GM12878 (cell line): ENCODE data around the gene IL21. TPM values are rescaled to one million over a fixed set of nuclear protein-coding genes. Genes with fewer than 3 reads are reported as not detected.

Source experiments
- ATAC-seq: fragments of 200-7000 bp; cut with Tn5 transposase; 3 replicates; pipeline ENCODE4 v1.9.1; 2020; ENCODE audit warnings: mild to moderate bottlenecking, moderate library complexity
- BruUV-seq: library from RNA; stranded (reverse); fragments of 400-500 nt; replicated peaks from 2 replicates; lab custom pipeline; 2021; lab: Mats Ljungman, UMichigan
- CTCF ChIA-PET: fragments of 300-600 bp; sonication (Branson Sonifier 250); formaldehyde crosslinking; extraction: SDS; loops from one replicate; lab custom pipeline; 2021; ENCODE audit warnings: inconsistent platforms; lab: Yijun Ruan, JAX
- POLR2A ChIA-PET: fragments of 350-600 bp; formaldehyde crosslinking; extraction: SDS; loops from one replicate; lab custom pipeline; 2021; ENCODE audit warnings: inconsistent platforms; lab: Charles Lee
- RAD21 ChIA-PET: fragments of 300-600 bp; sonication (Branson Sonifier 250); formaldehyde crosslinking; loops from one replicate; lab custom pipeline; 2023; ENCODE audit warnings: antibody characterized with exemption; ENCODE audit not compliant: unreplicated experiment; lab: Charles Lee
- SMC1A ChIA-PET: fragments of 300-600 bp; sonication (Branson Sonifier 250); formaldehyde crosslinking; loops from one replicate; lab custom pipeline; 2023; ENCODE audit not compliant: unreplicated experiment, uncharacterized antibody; lab: Charles Lee
- DNase-seq: peaks from one replicate; pipeline ENCODE4 v3.0.0-alpha.2; 2011; ENCODE audit warnings: low read depth, low spot score
- FAIRE-seq: peaks from 3 replicates; lab custom pipeline; 2011; peaks lifted over from hg19 to GRCh38; lab: Jason Lieb, UNC
- H2AFZ ChIP-seq: 2 replicates; pipeline ENCODE4 v1.6.0; 2011; ENCODE audit warnings: low read depth, low read length, control low read depth; ENCODE audit not compliant: control insufficient read depth
- H3K27ac ChIP-seq: 2 replicates; pipeline ENCODE4 v1.5.1; 2011; ENCODE audit warnings: control low read depth; ENCODE audit not compliant: control insufficient read depth, insufficient read depth
- H3K27me3 ChIP-seq, 2 experiments: replicated peaks in 1 of 2; 2 replicates each; pipeline versions ENCODE4 v1.6.0 to v1.6.1; 2011; ENCODE audit warnings: low read length in 1 of 2; ENCODE audit not compliant: control insufficient read depth in 2 of 2, insufficient read depth in 2 of 2
- H3K36me3 ChIP-seq, 2 experiments: 2 replicates each; pipeline ENCODE4 v1.5.1; 2011; ENCODE audit warnings: low read length in 1 of 2; ENCODE audit not compliant: control insufficient read depth in 2 of 2, insufficient read depth in 2 of 2
- H3K4me1 ChIP-seq: 2 replicates; pipeline ENCODE4 v1.6.1; 2011; ENCODE audit warnings: mild to moderate bottlenecking, low read length, moderate library complexity, mixed read lengths; ENCODE audit not compliant: control insufficient read depth, insufficient read depth
- H3K4me2 ChIP-seq: 2 replicates; pipeline ENCODE4 v1.6.0; 2011; ENCODE audit warnings: control low read depth; ENCODE audit not compliant: control insufficient read depth, insufficient read depth
- H3K4me3 ChIP-seq: fragments of 200-600 bp; sonication (generic); 2 replicates; pipeline ENCODE4 v1.5.1; 2016
- H3K79me2 ChIP-seq: 2 replicates; pipeline ENCODE4 v1.6.0; 2011; ENCODE audit warnings: low read length; ENCODE audit not compliant: control insufficient read depth, insufficient read depth
- H3K9ac ChIP-seq: 2 replicates; pipeline ENCODE4 v1.8.0; 2011; ENCODE audit warnings: low read length, control low read depth, mixed read lengths; ENCODE audit not compliant: control insufficient read depth, insufficient read depth
- H3K9me3 ChIP-seq: replicated peaks from 3 replicates; pipeline ENCODE4 v1.5.1; 2011; ENCODE audit warnings: mild to moderate bottlenecking, low read length; ENCODE audit not compliant: control insufficient read depth, insufficient read depth
- H4K20me1 ChIP-seq: 2 replicates; pipeline ENCODE4 v1.6.0; 2011; ENCODE audit not compliant: control insufficient read depth, insufficient read depth
- BCL11A ChIP-seq: IDR thresholded peaks from 2 replicates; pipeline ENCODE4 v1.6.1; 2011; ENCODE audit warnings: low read depth, low read length
- BMI1 ChIP-seq: fragments of 450-650 bp; IDR thresholded peaks from 2 replicates; pipeline ENCODE4 v1.6.1; 2016; ENCODE audit warnings: mild to moderate bottlenecking, moderate library complexity, borderline replicate concordance
- ETV6 ChIP-seq, 2 experiments: fragments of 450-650 bp in 1 of 2; IDR thresholded peaks in 1 of 2; conservative IDR thresholded peaks in 1 of 2; 2 replicates each; pipeline ENCODE4 v1.6.1; 2014; ENCODE audit warnings: antibody characterized with exemption in 1 of 2, borderline replicate concordance in 1 of 2, low read depth in 1 of 2, mild to moderate bottlenecking in 1 of 2, moderate library complexity in 1 of 2
- IKZF2 ChIP-seq, 2 experiments: fragments of 450-650 bp; IDR thresholded peaks; 2 replicates each; pipeline ENCODE4 v1.6.1; 2017; ENCODE audit warnings: mild to moderate bottlenecking in 2 of 2, moderate library complexity in 2 of 2
- KDM1A ChIP-seq: fragments of 200-600 bp; sonication (generic); IDR thresholded peaks from 2 replicates; pipeline ENCODE4 v1.6.1; 2016; ENCODE audit warnings: borderline replicate concordance
- NBN ChIP-seq: fragments of 450-650 bp; IDR thresholded peaks from 2 replicates; pipeline ENCODE4 v1.6.1; 2016
- RBBP5 ChIP-seq: fragments of 200-600 bp; sonication (generic); conservative IDR thresholded peaks from 2 replicates; pipeline ENCODE4 v1.6.1; 2016
- ZBTB33 ChIP-seq: fragments of 450-650 bp; IDR thresholded peaks from 2 replicates; pipeline ENCODE4 v1.6.1; 2017; ENCODE audit warnings: mild to moderate bottlenecking
- WGBS: methylation state at CpG from one replicate; pipeline ENCODE4 v1.1.6; 2016; ENCODE audit warnings: low lambda C conversion rate; ENCODE audit not compliant: insufficient replicate concordance, insufficient coverage; ENCODE audit errors: missing lambda C conversion rate; 5-methylcytosine and 5-hydroxymethylcytosine counted together
- in situ Hi-C: fragments of 300-500 bp; cut with MboI; formaldehyde crosslinking; loops from 9 replicates; pipeline ENCODE4 v1.14.3; 2018; ENCODE audit warnings: mixed read lengths
- intact Hi-C: fragments of 100-400 bp; cut with micrococcal nuclease; formaldehyde crosslinking; loops from one replicate; pipeline ENCODE4 v1.14.2; 2022; ENCODE audit not compliant: unreplicated experiment
- polyA plus RNA-seq, 11 experiments: library from polyadenylated mRNA; depleted of rRNA in 4 of 11; unstranded in 6 of 11; stranded (reverse) in 5 of 11; fragments of >200 nt; fragmentation: Nextera tagmentation in 4 of 11; fragmentation: Illumina TruSeq in 1 of 11; extraction: Ambion mirVana in 4 of 11; extraction: Trizol in 1 of 11; gene quantifications; 1 replicate in 1 of 11; 2 replicates in 10 of 11; pipeline versions ENCODE4 v1.2.1 to v1.2.3, GENCODE V29; 2011 to 2016; ENCODE audit warnings: inconsistent platforms in 2 of 11, missing spikeins in 2 of 11, low read depth in 1 of 11
- total RNA-seq, 4 experiments: library from RNA; depleted of rRNA in 3 of 4; stranded (reverse); fragments of >200 nt in 3 of 4; fragmentation: Illumina TruSeq in 1 of 4; extraction: Trizol in 1 of 4; gene quantifications; 2 replicates each; pipeline versions ENCODE4 v1.2.1 to v1.2.3, GENCODE V29; 2013 to 2021

The IL21 gene
- total and polyA plus RNA-seq, 10 of the 15 experiments (the other 5 are each of a cell fraction or from before 2014, with no cell fraction given): not detected

- TF ChIP-seq ETV6 (conservative IDR thresholded peaks at IDR 0.05 in 1 of 2, IDR thresholded peaks at IDR 0.05 in 1 of 2; ENCODE audit: borderline replicate concordance in 1 of 2, low read depth in 1 of 2) (no peak), BCL11A (no peak), ZBTB33 (no peak)
Observed at GRCh38 chr4:122584519-122584918, 36.3 kb downstream of the IL21 start (continued).

- Histone ChIP-seq H3K9ac (no peak overlapping the region), H4K20me1 (no peaks in the 10 kb centered on the region), H3K36me3 (no peaks in the 10 kb centered on the region), H3K4me1 (peaks cover 10% of the 10 kb centered on the region), H3K27me3 (no peaks in the 10 kb centered on the region; a peak in 1 of 4 replicates), H3K4me3 (no peak overlapping the region), H2AFZ (no peak overlapping the region), H3K79me2 (no peaks in the 10 kb centered on the region), H3K27ac (no peak overlapping the region), H3K4me2 (no peak overlapping the region; the same call in 1 of the 2 replicates), H3K9me3 (no peaks in the 10 kb centered on the region)
- WGBS: 78% methylated on average over 6 of the region's 6 CpGs
- ChIA-PET POLR2A (no interaction called here), SMC1A (no interaction called here), CTCF (no interaction called here), RAD21 (no interaction called here)
- FAIRE-seq: no peak
- in situ Hi-C loops (loop anchor here (5.0 kb wide), 1 partner anchor 687 kb away; no protein-coding TSS in a partner anchor), intact Hi-C loops (no loop called here)
- no peak for TF ChIP-seq IKZF2 (IDR thresholded peaks at IDR 0.05)
- TF ChIP-seq KDM1A: no peak
- no peak for TF ChIP-seq NBN
- TF ChIP-seq RBBP5: no peak
- no peak for TF ChIP-seq BMI1
- DNase-seq: no peak
- no peak for ATAC-seq
- no TSS peak for BruUV-seq
Observed at GRCh38 chr4:122583906-122584305, 37.0 kb downstream of the IL21 start.
